Mucosa of descending colon (tissue), 3 donors: ENCODE data around the gene RIBC2. TPM values are rescaled to one million over a fixed set of nuclear protein-coding genes. Genes with fewer than 3 reads are reported as not detected.

ENCODE experiments used
- ATAC-seq: fragments of 200-7000 bp; cut with Tn5 transposase; one replicate; pipeline ENCODE4 v1.9.1; 2020; ENCODE audit warnings: mild to moderate bottlenecking, moderate library complexity
- DNase-seq, 3 donors: peaks; one replicate each; pipeline ENCODE4 v3.0.0-alpha.2; 2020
- H3K36me3 ChIP-seq: fragments of 200-600 bp; one replicate; pipeline ENCODE4 v1.8.0; 2021; ENCODE audit warnings: low read depth, mild to moderate bottlenecking
- H3K4me1 ChIP-seq: fragments of 200-600 bp; one replicate; pipeline ENCODE4 v1.8.0; 2021; ENCODE audit warnings: low read depth, mild to moderate bottlenecking
- H3K4me3 ChIP-seq: fragments of 200-600 bp; one replicate; pipeline ENCODE4 v1.8.0; 2021; ENCODE audit warnings: mild to moderate bottlenecking
- H3K9me3 ChIP-seq: fragments of 200-600 bp; one replicate; pipeline ENCODE4 v1.8.0; 2021; ENCODE audit warnings: mild to moderate bottlenecking
- intact Hi-C, 2 donors: fragments of 100-400 bp; cut with DNase I in 1 of 2; cut with micrococcal nuclease in 1 of 2; formaldehyde crosslinking; loops; one replicate each; pipeline versions ENCODE4 v1.11.0 to v1.11.1; 2022; cut with DNase I, micrococcal nuclease
- total RNA-seq, 3 donors: library from RNA; stranded (reverse); fragmentation: NEBNext Ultra II Directional in 2 of 3; extraction: Animal tissue kit (Norgen Biotek cat#: 25700) in 2 of 3; gene quantifications; one replicate each; pipeline versions ENCODE4 v1.2.1 to v1.2.4, GENCODE V29; 2021 to 2023
- TF ChIP-seq, protein P1 (sequence below): fragments of 200-600 bp; IDR thresholded peaks from one replicate; pipeline ENCODE4 v1.8.0; 2022; ENCODE audit warnings: antibody characterized with exemption, mild to moderate bottlenecking
- donor health status: DM: no; HTN: no; CAD: no; lungs with moderate emphysema.
- donor health status: DM: no; HTN: no; CAD: no.
- donor health status: DM: no; HTN: yes; CAD: no.

The RIBC2 gene
- total RNA-seq, 3 donors from 2014 or later = 0.41 to 2.6 (median 1.6) TPM

DNA sequence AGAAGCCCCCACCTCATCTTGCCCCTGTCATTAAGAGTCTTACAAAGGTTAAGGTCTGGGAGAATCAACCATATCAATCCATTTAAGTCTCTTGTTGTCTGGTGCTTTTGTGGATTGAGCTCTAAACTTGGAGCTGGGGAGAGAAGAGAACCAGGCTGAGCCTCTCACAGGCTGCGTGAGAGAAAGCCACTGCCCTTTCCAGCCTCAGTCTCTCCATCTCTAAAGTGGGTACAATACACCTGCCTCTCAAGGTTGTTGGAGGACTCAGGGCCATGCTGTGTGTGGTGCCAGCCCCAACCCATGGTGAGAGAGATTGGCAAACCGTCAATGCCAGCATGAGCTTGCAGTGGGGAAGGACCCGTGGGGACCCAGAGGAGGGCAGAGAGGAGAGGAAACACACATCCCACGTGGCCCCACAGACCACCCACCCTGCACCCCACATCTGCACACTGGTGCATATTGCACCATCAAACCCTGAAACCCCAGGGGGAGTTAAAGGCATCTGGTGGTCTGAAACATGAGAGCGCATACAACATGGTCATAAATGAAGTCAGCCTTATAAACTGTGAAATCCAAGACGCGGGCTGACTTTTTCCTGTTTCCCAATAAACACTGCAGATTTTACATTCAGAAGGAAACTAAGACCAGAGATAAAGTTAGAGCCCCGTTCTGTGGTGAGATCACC is 61.7 kb downstream of the RIBC2 start:
- intact Hi-C loops = no loop called here
- Histone ChIP-seq H3K36me3 (no peaks in the 10 kb centered on the region), H3K4me3 (no peak overlapping the region), H3K4me1 (no peaks in the 10 kb centered on the region), H3K9me3 (no peaks in the 10 kb centered on the region)
- TF ChIP-seq, protein P1, sequence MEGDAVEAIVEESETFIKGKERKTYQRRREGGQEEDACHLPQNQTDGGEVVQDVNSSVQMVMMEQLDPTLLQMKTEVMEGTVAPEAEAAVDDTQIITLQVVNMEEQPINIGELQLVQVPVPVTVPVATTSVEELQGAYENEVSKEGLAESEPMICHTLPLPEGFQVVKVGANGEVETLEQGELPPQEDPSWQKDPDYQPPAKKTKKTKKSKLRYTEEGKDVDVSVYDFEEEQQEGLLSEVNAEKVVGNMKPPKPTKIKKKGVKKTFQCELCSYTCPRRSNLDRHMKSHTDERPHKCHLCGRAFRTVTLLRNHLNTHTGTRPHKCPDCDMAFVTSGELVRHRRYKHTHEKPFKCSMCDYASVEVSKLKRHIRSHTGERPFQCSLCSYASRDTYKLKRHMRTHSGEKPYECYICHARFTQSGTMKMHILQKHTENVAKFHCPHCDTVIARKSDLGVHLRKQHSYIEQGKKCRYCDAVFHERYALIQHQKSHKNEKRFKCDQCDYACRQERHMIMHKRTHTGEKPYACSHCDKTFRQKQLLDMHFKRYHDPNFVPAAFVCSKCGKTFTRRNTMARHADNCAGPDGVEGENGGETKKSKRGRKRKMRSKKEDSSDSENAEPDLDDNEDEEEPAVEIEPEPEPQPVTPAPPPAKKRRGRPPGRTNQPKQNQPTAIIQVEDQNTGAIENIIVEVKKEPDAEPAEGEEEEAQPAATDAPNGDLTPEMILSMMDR = no peak
- DNase-seq (no peak), ATAC-seq (no peak)

DNA sequence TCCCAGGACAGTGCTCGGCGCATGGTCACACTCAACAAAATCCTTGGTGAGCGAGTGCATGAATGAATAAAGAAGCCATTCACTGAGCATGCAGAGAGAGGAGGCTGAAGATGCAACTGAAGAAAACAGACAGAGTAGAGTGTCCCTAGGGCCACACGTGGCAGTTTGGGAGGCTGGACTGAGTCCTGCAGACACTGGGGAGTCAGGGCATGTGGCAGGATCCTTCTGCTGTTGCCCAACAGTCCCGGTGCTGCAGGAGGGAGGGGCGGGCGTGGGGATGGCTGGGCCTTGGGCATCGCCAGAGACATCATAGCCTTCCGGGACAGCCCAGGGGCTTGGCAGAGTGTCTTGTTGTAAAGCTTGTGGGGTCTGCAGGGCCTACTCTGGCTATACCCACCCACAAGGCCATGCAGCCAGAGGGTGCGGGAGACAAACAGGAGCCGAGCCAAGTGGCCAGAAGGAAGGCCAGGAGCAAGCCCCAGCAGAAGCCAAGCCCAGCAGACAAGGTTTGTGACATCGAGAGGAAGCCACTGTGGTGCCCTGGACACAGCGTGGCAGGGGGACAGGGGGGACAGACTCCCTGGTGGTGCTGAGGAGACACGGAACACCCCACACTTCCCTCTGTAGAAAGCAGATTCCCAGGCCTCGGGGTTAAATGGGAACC is 62.5 kb downstream of the RIBC2 start:
- ATAC-seq (no peak), DNase-seq (no peak)
- TF ChIP-seq, protein P1 = no peak
- intact Hi-C loops = no loop called here
- H3K4me3 ChIP-seq = no peak overlapping the region
- no peaks in the 10 kb centered on the region for H3K36me3 ChIP-seq
- no peaks in the 10 kb centered on the region for H3K9me3 ChIP-seq
- no peaks in the 10 kb centered on the region for H3K4me1 ChIP-seq

DNA sequence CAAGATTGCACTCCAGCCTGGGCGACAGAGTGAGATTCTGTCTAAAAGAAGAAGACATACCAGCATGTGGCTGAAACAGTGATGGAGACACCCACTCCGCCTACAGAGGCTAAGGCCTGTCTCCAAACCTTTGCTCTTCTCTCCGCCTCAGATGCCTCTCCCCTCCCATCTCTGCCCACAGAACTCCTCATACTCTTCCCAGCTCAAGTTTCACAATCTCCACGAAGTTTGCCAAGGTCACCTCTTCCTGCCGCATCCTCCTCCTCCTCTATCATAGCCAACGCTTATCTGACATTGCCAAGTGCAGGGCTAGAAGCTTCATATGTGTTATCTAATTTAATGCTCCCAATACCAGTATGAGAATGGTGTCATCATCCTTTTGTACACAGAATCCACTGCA is 63.3 kb downstream of the RIBC2 start:
- ATAC-seq (no peak), DNase-seq (no peak)
- intact Hi-C loops = no loop called here
- Histone ChIP-seq H3K4me3 (no peak overlapping the region), H3K9me3 (no peaks in the 10 kb centered on the region), H3K4me1 (no peaks in the 10 kb centered on the region), H3K36me3 (no peaks in the 10 kb centered on the region)
- TF ChIP-seq, protein P1 = no peak

DNA sequence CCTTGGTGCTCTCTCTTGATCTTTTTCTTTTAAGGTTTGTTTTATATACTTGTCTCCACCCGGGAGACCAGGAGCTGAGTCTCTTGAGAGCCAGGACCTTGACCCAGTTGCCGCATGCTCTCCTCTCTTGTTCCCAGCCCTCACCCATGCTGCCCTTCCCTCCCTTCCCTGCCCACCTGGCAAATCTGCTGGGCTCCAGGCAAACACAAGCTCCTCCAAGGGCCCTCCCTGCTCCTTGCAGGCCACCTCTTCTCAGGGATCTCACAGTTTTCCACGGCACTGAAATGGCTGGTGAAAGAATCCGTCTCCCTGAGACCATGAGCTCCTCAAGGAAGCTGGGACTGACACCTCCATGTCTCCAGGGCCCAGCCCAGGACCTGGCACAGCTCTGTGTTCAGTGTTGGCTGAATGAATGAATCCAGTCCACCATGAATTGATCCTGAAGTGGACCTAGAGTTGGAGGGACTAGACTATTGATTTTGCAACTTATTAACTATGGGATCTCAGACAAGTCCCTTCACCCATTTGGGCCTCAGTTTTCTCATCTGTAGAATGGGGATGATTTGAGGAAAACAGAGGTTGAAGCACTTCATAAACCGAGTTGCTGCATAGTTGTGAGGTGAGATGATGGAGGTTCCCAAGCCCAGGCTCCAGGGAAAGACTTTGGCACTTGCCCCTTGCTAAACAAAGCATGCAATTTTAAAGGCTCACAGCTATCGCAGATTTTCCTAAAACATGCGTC is 64.0 kb downstream of the RIBC2 start:
- Histone ChIP-seq H3K4me3 (no peak overlapping the region), H3K36me3 (no peaks in the 10 kb centered on the region), H3K4me1 (no peaks in the 10 kb centered on the region), H3K9me3 (no peaks in the 10 kb centered on the region)
- TF ChIP-seq, protein P1 = no peak
- DNase-seq (no peak), ATAC-seq (no peak)
- intact Hi-C loops = no loop called here

DNA sequence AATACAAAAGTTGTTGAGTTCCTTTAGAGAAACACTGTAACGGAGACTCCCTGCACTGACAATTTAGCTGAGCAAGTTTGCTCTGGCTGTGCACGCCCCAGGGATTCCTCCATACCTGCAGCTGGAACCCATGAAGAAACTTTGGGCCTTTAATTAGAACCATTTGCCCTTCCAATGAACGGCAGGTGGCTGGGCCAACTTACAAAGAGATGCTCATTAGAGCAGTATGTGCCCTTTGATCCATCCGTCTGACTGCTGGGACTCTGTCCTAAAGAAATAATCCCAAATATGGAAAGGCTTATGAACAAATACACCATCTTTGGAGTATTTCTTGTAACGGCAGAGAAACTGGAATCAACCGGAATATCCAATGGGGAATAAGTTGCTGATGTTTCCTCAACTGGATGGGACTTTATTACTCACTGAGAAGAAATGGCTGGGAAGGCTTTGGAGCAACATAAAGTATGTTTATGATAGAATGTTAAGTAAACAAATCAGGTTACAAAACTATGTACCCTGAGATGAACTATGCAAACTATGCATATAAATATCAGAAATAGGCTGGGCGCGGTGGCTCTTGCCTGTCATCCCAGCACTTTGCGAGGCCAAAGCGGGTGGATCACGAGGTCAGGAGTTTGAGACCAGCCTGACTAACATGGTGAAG is 64.7 kb downstream of the RIBC2 start:
- H3K36me3 ChIP-seq = no peaks in the 10 kb centered on the region
- no peak overlapping the region for H3K4me3 ChIP-seq
- H3K4me1 ChIP-seq = no peaks in the 10 kb centered on the region
- DNase-seq = no peak
- intact Hi-C loops = no loop called here
- H3K9me3 ChIP-seq = no peaks in the 10 kb centered on the region
- TF ChIP-seq, protein P1 = no peak
- no peak for ATAC-seq
